NOMO-1 treated with DMSO at 0.1 percent for 48 hours (cell line): Measurements from ENCODE around the gene RPRD1B.

Source experiments
- DNase-seq: peaks from one replicate; lab custom pipeline; 2025; ENCODE audit not compliant: unreplicated experiment; lab: John Stamatoyannopoulos, UW

RPRD1B gene

GRCh38 chr20:38117635-38118034 lies 84.1 kb downstream of the RPRD1B start:
- DNase-seq: no peak

- no peak for DNase-seq
Measured at GRCh38 chr20:38119446-38119845, 85.9 kb downstream of the RPRD1B start.

- no peak for DNase-seq
Measured at GRCh38 chr20:38120625-38120988, 87.1 kb downstream of the RPRD1B start.

GRCh38 chr20:38121741-38122140 lies 88.2 kb downstream of the RPRD1B start:
- no peak for DNase-seq

- DNase-seq: no peak
Measured at GRCh38 chr20:38123021-38123587, 89.6 kb downstream of the RPRD1B start.

- no peak for DNase-seq
Measured at GRCh38 chr20:38125157-38126056, 91.9 kb downstream of the RPRD1B start.

GRCh38 chr20:38126146-38126921 lies 92.8 kb downstream of the RPRD1B start:
- DNase-seq: no peak

- no peak for DNase-seq
Measured at GRCh38 chr20:38126932-38127621, 93.5 kb downstream of the RPRD1B start.

- no peak for DNase-seq
Measured at GRCh38 chr20:38127920-38128528, 94.5 kb downstream of the RPRD1B start.

- no peak for DNase-seq
Measured at GRCh38 chr20:38128691-38129090, 95.1 kb downstream of the RPRD1B start.

GRCh38 chr20:38129248-38129865 lies 95.8 kb downstream of the RPRD1B start:
- DNase-seq: no peak

- DNase-seq: no peak
Measured at GRCh38 chr20:38129893-38130609, 96.5 kb downstream of the RPRD1B start.

GRCh38 chr20:38130687-38131587 lies 97.4 kb downstream of the RPRD1B start:
- DNase-seq: no peak

GRCh38 chr20:38131588-38132121 lies 98.1 kb downstream of the RPRD1B start:
- DNase-seq: no peak

- DNase-seq: no peak
Measured at GRCh38 chr20:38132156-38132909, 98.8 kb downstream of the RPRD1B start.

- no peak for DNase-seq
Measured at GRCh38 chr20:38132910-38133501, 99.5 kb downstream of the RPRD1B start.

GRCh38 chr20:38133680-38134426 lies 100.3 kb downstream of the RPRD1B start:
- no peak for DNase-seq
